Lower leg skin (tissue), 3 donors: ENCODE data around the gene PPP2R2B.

Experiments used
- CTCF ChIP-seq, 3 donors: fragments of 450-650 bp; IDR thresholded peaks; one replicate each; pipeline ENCODE4 v1.5.1; 2016; ENCODE audit warnings: antibody characterized with exemption in 3 of 3, mild to moderate bottlenecking in 3 of 3, moderate library complexity in 2 of 3
- POLR2A ChIP-seq, 2 donors: fragments of 450-650 bp; IDR thresholded peaks; one replicate each; pipeline ENCODE4 v1.6.1; 2016 to 2017; ENCODE audit warnings: antibody characterized with exemption in 2 of 2, mild to moderate bottlenecking in 1 of 2, moderate library complexity in 1 of 2

GRCh38 chr5:146618434-146618833 is 260.1 kb downstream of the PPP2R2B start:
- TF ChIP-seq POLR2A (IDR thresholded peaks at IDR 0.05): no peak
- no peak for TF ChIP-seq CTCF (IDR thresholded peaks at IDR 0.05)
